ENCODE results near the gene HMGCS2.
"Not testable (repeated sequence)": the region's sequence is repeated elsewhere in the genome, so short reads cannot be mapped to it uniquely, and the experiment has no call there.

HMGCS2 gene

GRCh38 chr1:119797606-119798005 lies 28.9 kb upstream of the HMGCS2 start:
- TF ChIP-seq POLR2A (IDR thresholded peaks at IDR 0.05; ENCODE audit: low read depth, low read length): no peak
- DNase-seq (ENCODE audit: insufficient read length, low spot score) (no peak), FAIRE-seq (no peak)

GRCh38 chr1:119797162-119797561 lies 28.5 kb upstream of the HMGCS2 start:
- DNase-seq (ENCODE audit: insufficient read length, low spot score) (no peak), FAIRE-seq (no peak)
- no peak for TF ChIP-seq POLR2A (IDR thresholded peaks at IDR 0.05; ENCODE audit: low read depth, low read length)

DNA sequence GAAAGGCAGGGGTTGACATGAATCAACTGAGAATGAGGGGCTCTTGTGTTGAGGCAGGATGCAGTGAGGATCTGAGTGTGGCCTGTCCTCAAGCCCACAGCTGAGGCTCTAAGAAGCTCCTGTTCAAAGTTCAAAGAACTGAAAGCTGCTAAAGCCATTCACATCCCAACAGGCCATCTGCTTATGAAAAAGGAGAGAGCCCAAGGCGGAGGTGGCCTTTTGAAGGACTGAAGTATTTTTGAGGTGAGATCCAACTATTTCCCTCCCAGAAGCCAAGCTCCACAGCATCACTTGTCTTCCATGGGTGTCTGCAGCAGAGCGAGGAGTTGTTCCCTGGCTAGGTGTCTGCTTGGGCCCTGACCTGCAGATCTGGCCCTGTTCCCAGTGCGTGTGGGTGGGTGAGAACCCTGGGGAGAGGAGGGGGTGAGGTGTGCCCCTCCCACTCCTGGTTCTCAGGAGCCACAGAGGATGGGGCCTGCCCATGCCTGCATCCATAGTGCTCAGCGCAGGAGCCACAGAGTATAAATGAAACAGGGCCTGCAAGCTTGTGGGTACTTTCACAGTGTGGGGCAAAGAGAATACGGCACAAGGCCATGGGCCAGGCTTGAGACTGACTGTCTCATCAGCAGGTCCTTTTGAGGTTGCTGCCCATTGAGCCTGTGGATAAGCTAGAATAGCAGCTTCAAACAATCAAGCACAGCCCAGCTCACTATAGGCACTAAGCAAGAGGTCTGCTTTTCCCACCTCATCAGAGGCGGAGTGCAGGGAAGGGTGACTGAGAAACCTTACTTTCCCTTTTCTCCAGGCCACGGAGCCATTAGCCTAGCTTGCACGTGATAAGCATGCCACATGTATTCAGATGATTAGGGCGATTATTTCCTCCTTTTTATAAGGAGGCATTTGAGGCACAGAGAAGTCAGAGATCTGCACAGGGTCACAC lies 26.8 kb upstream of the HMGCS2 start:
- DNase-seq (ENCODE audit: insufficient read length, low spot score) (no peak), FAIRE-seq (no peak)
- TF ChIP-seq POLR2A (IDR thresholded peaks at IDR 0.05; ENCODE audit: low read depth, low read length): no peak

GRCh38 chr1:119794876-119795240 lies 26.2 kb upstream of the HMGCS2 start:
- FAIRE-seq (no peak), DNase-seq (ENCODE audit: insufficient read length, low spot score) (no peak)
- TF ChIP-seq POLR2A (IDR thresholded peaks at IDR 0.05; ENCODE audit: low read depth, low read length): no peak

GRCh38 chr1:119794230-119794875 lies 25.6 kb upstream of the HMGCS2 start:
- no peak for TF ChIP-seq POLR2A (IDR thresholded peaks at IDR 0.05; ENCODE audit: low read depth, low read length)
- DNase-seq (ENCODE audit: insufficient read length, low spot score) (no peak), FAIRE-seq (no peak)

GRCh38 chr1:119791377-119791776 lies 22.7 kb upstream of the HMGCS2 start:
- no peak for DNase-seq (ENCODE audit: insufficient read length, low spot score)
- FAIRE-seq: no peak
- TF ChIP-seq POLR2A (IDR thresholded peaks at IDR 0.05; ENCODE audit: low read depth, low read length): no peak

GRCh38 chr1:119790451-119791198 lies 21.9 kb upstream of the HMGCS2 start:
- no peak for TF ChIP-seq POLR2A (IDR thresholded peaks at IDR 0.05; ENCODE audit: low read depth, low read length)
- FAIRE-seq (no peak), DNase-seq (ENCODE audit: insufficient read length, low spot score) (no peak)

DNA sequence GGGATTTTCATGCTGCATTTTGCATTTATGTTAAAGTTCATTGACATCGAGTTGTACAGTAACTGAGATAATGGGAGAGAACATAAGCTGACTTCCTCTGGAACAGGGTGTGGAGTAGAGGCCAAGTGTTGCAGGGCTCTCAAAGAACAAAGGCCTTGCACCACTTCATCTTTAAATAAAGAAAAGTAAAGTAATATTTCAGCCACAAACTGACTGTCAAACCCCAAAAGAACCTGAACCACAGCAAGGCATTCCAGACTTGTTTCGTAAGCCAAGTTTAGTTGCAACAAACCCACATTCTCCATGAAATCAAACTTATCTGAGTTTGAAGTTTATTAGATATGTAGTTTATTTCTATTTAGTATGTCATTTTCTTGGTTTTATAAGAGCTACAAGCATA lies 19.1 kb upstream of the HMGCS2 start:
- no peak for TF ChIP-seq POLR2A (IDR thresholded peaks at IDR 0.05; ENCODE audit: low read depth, low read length)
- DNase-seq (ENCODE audit: insufficient read length, low spot score) (no peak), FAIRE-seq (no peak)

GRCh38 chr1:119786473-119787050 lies 17.9 kb upstream of the HMGCS2 start:
- FAIRE-seq; DNase-seq (ENCODE audit: insufficient read length, low spot score): not testable (repeated sequence)

- not testable (repeated sequence) for FAIRE-seq; DNase-seq (ENCODE audit: insufficient read length, low spot score)
Measured at GRCh38 chr1:119786046-119786445, 17.3 kb upstream of the HMGCS2 start.

DNA sequence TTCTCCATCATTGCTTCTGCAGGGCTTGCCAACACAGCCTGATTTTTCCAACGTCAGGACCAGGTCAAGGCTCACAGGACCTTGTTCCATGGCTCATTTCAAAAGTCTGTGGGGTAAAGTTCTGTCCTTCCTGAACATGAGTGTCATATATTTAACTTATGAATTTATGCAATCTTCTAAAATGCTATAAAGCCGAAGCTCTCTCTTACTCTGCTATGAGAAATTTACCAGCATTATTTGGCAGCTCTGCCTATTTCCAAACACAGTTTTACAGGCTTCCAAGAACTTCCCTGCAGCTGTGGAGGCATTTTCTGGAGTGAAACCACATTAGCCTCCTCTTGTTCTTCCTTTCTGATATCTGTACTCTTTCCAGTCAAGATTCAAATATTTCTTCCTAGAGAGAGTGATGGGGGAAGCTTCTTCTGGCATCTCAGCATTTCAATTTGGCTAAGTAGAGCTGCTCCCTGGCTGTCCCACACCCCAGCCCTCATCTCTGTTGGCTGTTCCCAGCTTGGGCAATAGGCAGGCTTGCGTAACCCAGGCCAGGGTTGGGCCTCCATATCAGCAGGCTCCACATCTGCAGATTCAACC lies 15.6 kb upstream of the HMGCS2 start:
- FAIRE-seq (no peak), DNase-seq (ENCODE audit: insufficient read length, low spot score) (no peak)
- no peak for TF ChIP-seq POLR2A (IDR thresholded peaks at IDR 0.05; ENCODE audit: low read depth, low read length)

- FAIRE-seq (no peak), DNase-seq (ENCODE audit: insufficient read length, low spot score) (no peak)
- no peak for TF ChIP-seq POLR2A (IDR thresholded peaks at IDR 0.05; ENCODE audit: low read depth, low read length)
Measured at GRCh38 chr1:119783354-119784185, 14.9 kb upstream of the HMGCS2 start.

Data from H54 (cell line).